GM19372 (cell line): Measurements from ENCODE around the gene ARHGEF10L.

Experiments used
- ATAC-seq: cut with Tn5 transposase; IDR thresholded peaks from one replicate; pipeline ENCODE4 v1.9.1; 2021; ENCODE audit warnings: mild to moderate bottlenecking, low read depth, moderate library complexity; ENCODE audit not compliant: unreplicated experiment

The ARHGEF10L gene

DNA sequence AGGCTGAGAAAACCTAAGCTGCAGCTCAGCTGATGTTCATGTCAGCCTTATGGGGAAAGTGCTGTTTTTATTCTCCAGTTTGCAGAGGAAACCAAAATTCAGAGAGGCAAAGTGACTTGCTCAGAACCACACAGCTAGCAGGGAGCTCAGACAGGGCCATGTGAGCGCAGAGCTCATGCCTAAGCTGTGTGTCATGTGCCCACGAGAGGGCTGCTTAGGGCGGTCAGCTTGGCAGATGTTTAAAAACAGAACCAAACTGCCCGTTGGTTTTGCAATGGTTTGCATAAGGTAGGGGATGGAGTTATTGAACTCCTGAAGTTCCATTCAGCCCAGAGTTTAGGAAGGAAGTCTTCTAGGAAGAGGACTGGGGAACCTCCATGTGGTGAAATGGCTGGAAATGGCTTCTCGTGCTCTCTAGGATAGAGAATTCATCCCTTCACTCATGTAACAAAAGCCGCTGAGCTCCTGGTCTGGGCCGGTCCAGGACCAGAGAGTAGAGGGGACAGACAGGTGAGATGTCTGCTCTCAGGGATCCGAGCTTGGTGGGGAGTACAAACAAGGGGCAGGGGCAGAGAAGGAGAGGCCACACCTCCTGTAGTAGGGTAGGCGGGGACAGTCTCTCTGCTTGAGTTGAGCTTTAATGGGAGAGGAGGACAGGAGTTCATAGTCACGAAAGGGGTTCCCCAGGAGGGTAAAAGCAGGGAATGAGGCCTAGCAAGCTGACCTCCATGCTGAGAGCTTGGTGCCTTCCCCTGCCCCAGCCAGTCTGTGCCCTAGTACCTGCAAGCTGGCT lies 46.9 kb downstream of the ARHGEF10L start:
- ATAC-seq = no peak

DNA sequence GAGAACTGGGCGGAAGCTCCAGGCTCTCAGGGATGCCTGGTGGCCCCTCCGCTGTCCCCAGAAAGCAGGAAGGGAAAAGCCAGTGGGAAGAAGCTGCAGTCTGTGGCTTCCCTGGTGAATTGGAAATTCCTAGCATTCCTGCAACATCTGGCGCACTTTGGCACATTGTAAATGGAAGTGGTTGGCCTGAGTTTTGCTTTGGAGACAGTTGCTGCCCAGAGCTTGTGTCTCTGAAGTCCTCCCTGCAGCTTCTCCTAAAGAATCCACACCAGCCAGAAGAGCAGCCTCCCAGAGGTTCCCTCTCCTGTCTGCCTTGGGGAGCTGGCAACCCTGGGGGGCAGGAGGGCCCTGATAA lies 48.2 kb downstream of the ARHGEF10L start:
- ATAC-seq = no peak

DNA sequence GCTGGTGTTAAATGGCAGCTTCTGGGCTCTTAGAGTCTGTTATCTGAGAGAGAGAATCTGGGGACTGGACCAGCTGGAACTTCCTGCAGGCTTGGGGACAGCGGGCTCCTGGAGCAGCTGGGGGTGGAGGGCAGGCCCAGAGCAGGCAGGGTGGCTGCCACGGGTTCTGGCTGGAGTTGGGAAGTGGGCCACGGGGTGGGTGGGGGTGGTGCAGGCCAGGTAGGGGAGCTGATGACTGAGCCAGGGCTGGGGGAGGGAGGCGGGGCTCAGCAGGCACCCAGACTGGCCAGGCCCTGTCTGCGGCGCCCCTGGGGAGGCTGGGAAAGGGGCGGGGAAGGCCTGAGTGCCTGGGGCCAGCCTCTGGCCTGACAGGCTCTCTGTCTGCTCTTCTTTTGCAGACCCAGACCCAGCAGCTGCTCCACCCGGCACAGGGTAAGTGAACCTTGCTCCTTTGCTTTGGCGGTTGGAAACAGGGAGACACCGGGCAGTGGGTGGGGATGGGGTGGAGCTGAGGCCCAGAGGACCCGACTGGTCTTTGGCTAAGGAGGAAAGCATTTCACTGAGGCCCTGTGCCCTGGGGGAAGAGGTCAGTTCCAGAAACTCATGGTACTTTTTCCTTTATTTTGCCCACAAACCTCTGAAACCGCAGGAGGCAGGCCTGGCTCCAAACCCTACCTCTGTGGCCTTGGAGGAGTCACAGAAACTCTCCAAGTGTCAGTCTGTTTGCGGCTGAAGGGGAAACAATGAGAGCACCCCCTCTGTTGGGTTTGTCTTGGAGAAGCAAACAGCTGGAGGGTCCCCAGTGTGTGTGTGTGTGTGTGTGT lies 48.8 kb downstream of the ARHGEF10L start:
- no peak for ATAC-seq

DNA sequence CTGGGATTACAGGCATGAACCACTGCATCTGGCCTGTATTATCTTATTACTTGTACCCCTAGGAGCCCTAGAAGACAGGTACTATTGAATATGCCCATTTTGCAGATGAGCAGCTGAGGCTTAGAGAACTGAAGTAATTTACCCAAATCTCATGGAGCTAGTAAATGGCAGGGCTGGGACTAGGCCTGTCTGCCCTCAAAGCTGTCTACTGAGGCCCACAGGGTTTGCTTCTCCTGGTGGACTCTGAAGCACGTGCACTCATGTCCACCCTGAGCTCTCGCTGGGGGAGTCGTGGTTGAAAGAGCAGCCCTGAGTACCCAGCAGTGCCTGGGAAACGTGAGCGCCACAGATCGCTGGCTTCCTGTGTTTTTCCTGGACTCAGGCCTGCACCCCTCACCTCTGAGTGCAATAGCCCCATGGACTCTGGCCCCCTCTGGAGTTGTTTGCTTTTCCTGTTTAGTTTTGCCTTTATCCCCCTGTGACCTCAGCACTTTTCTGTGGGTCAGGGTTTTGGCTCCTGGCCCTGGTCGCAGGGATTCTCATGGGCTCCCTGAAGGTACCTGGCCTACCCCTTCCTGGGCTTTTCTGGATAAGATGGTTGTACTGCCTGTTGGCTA lies 52.4 kb downstream of the ARHGEF10L start:
- ATAC-seq = no peak

DNA sequence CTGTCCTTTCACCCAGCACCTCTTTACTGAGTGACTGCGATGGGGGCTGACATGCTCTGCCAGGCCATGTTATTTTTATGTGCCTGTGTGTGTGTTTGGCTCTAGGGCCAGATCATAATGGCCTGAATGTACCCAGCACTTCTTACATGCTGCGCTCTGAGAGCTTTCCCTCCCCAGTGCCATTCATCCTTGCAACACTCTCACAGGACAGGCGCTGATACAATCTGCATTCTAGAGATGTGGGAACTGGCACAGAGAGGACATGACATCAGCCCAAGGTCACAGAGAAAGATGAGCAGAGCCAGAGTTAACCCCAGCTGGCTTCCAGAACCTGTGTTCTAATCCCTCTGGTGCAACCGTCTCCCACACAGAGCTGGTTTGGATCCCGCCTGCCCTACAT lies 54.5 kb downstream of the ARHGEF10L start:
- no peak for ATAC-seq

DNA sequence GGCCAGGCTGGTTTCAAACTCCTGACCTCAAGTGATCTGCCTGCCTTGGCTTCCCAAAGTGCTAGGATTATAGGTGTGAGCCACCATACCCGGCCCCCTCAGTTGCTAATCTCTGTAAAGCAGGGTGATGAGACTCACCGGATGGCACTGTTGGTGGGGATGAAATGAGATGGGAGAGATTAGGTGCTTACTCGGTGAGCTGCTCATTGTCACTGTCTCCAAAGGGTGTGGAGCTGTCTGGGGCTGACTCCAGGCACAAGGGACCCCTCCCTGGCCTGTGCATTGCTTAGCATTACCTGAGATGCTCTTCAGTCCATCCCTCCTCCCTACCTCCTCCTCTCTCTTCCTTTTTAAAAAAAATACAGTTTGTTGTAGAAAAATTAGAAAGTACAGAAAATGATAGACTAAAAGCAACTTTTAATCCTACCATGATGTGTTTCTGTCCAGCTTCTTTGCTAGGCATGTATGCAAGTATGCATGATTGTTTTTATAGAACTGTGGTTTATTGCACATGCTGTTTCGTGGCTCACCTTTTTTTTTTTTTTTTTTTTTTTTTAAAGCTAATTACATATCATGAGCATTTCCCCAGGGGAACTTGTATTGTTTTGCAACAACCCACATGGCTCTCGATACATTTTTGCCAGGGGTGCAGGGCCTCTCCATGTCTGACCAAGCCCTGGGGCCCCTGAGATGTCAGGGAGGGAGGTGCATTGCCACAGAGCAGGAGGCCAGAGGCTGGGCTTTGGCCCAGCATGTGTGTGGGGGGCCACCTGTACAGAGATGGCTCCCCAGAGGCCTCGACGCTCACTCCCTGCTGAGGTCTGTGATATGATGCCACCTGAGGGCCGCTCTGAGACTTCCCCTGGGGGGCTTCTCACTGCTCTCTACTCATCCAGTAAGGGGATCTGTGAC lies 55.4 kb downstream of the ARHGEF10L start:
- ATAC-seq = no peak

DNA sequence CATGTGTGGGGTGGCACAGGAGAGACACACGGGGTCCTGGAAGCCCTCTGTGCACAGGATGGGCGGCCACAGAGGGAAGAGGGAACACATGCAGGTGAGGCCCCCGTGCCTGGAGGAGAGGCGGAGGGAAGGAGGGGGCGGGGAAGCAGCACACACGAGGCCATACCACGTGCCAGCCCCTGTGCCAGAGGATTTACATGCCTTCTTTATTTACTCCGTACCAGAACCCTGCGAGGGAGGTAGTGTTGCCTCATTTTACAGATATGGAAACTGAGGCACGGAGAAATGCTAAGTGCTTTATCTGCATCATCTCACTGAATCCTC lies 56.1 kb downstream of the ARHGEF10L start:
- no peak for ATAC-seq

DNA sequence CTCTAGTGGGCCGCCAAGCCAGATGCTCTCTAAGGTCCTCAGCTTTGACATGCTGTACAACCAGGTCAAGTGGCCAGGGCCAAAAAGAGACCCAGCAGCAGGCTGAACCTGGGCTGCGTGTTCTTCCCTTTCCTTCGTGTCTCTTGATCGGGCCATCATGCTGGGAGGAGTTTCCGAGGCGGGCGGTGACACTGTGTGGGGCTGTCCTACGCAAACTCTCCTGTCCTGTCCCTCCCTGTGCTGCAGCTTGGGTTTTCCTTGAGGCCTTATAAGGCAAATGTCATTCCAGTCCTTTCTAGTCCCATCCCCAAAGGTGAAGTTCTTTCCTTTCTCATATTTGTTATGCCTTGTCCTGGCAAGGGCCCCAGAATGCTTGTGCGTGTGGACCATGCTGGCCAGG lies 56.7 kb downstream of the ARHGEF10L start:
- no peak for ATAC-seq

DNA sequence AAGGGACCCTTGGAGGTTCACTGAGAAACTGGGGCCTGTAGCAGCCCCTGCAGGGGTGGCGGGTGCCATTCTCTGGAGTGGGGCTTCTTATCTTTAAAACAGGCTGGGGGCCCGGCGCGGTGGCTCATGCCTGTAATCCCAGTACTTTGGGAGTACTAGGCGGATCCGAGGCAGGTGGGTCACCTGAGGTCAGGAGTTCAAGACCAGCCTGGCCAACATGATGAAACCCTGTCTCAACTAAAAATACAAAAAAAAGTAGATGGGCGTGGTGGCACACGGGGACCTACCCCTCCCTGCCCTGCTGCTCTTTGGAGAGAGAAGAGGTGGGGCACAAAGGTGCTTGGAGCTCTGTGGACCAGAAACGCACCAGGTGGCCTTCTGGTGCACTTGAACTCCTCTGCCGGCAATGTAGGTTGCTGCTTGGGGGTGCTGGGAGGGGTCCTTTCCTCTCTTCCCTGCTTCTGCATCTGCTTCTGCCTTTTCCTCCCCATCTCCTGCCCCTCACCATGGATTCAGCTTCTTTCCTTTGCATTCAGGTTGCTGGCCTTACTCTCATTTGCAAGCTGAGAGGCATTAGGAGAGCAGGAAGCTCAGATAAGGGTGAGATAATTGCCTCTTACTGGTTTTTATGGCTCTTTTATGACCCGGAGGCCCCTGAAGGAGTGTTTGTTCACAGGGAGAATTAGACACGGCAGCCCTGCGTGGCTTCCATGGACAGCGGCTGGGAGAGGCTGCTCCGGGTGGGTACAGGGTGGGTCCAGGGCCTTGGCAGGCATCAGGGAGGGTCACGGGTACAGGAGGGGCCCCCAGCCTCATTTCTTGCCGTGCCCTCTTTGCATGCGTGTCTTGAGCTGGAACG lies 57.4 kb downstream of the ARHGEF10L start:
- ATAC-seq = no peak

DNA sequence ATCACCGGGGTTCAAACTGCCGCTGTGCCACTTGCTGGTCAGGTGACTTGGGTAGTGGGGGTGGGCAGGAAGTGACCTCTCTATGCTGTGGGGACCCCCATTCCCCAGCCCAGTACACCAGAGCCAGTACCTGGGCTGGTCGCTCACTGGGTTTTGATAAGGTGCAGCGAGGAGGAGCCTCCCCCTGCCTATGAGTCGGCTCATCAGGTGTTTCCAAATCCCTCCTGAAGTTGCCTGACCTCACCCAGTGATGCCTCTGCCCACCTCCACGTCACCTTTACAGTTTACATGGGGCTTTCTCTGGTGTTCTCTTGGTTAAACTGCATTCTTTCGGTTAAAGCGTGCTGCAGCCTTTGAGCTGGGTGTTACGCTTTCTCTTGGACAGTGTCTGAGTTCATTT lies 58.2 kb downstream of the ARHGEF10L start:
- ATAC-seq = no peak

DNA sequence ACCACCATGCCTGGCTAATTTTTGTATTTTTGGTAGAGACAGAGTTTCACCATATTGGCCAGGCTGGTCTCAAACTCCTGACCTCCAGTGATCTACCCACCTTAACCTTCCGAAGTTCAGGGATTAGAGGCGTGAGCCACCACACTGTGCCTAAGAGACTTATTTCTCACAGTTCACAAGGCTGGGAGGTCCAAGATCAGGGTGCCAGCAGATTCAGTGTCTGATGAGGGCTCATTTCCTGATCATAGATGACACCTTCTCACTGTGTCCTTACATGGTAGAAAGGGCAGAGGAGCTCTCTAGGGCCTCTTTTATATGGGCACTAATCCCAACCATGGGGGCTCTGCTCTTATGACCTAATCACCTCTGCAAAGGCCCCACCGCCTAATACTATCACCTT lies 58.8 kb downstream of the ARHGEF10L start:
- ATAC-seq = no peak

DNA sequence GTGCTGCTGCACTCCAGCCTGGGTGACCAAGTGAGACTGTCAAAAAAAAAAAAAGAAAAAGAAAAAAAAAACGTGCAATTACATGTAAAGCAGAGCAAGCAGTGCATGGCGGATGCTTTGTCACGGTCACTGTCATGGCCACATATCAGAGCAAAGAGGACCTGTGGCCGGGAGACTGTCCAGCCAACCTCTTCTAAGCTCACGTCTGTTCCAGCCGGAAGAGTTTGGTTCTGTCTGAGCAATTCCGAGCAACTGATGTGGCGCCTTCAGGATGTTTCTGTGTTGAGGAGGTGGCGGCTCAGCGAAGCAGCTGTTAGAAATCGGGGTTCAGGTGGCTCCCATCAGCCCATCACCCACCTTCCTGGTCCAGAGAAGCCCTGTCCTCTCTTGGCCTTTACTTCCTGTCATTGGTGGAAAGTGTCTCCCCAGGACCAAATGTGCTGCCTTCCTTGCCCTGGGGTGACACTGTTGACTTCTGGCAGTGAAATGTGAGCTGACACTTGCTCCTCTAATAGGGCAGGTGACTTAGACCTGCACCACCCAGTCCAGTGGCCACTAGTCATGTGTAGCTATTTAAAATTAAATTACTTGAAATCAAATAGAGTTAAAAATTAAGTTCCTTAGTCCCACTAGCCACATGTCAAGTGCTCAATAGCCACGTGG lies 59.9 kb downstream of the ARHGEF10L start:
- no peak for ATAC-seq

DNA sequence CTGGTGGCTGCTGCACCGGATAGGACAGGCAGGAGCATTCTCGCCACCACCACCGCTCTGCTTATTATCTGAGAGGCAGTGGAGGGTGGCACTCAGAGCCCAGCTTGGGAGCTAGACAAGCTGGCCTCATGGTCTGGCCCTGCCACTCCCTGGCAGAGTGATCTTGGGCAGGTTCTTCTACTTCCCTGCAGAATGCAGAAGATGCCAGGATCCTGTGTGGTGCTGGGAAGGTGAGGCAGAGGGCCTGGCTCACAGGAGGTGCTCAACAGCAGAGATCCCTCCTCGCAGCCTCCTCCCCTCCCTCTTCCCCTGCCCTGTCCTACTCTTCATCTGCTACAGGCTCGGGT lies 60.4 kb downstream of the ARHGEF10L start:
- no peak for ATAC-seq

DNA sequence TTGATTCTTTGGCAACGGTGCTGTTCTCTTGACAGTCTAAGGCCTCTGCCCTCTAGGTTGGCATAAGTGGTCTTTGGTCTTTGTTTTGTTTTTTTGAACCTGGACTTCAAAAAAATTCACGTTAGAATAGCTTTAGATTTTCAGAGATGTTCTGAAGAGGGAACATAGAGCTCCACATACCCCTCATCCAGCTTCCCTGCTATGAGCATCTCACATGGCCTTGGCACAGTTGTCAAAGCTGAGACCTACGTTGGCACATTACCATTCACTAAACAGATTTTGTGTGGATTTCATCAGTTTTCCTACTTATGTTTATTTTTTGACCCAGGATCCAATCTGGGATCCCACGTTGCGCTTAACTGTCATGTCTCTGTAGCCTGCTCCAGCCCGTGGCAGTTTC lies 60.8 kb downstream of the ARHGEF10L start:
- ATAC-seq = no peak

DNA sequence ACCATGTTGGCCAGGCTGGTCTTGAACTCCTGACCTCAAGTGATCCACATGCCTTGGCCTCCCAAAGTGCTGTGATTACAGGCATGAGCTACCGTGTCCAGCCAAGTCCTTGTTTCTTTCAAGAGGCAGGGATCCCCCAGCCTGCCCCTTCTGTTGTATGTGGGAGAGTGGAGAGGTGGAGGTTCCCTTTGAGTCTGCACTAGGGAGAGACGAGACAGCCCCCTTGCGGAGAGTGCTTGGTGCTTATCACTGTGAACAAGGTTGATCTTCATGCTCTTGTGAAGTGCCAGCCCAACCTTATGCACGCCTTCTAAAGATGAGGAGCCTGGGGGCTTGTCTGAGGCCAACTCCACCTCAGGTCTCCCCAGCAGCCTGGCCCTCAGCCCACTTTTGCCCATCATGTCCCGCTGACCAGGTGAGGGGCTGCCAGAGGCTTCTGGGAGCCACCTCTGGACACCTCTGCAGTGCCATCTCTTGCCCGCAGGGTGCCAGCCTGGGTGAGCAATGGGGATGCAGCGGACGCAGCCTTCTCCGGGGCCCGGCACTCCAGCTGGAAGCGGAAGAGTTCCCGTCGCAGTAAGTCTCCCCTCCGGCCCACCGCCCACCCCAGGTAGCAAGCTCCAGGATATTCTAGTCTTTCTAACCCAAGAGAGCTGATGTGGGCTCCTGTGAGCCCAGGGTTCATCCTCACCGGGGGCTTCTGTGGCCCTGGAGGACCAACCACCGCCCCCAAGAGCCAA lies 62.3 kb downstream of the ARHGEF10L start:
- ATAC-seq = no peak

DNA sequence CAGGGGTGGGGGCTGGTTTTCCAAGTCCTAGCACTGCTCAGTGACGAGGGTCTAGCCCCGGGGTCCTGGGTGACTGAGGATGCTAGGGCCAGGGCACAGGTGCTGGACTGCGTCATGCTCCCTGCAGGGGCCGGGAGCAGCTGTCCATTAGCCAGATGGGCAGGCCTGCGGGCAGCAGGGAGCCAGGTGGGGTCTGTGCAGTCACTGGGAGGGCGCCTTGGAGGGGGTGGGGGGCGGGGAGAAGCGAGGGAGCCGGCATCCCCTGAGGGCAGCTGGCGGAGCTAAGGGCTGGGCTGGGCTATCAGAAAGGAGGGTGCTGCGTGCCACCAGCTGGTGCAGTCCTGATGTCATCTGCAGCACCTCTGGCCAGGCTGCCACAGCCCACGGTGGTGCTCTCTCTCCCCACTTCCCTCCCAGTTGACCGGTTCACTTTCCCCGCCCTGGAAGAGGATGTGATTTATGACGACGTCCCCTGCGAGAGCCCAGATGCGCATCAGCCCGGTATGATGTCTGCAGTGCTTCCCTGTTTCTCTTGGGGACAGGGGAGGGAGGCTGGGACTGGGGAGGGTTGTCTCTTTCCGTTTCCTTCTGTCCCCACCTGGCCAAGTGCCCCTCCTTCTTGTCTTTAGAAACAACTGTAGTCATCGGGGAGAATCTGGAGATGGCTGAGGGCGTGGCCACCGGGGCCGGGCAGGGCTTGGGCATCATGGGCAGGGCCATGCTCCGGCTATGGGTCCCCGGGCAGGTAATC lies 63.8 kb downstream of the ARHGEF10L start:
- ATAC-seq = no peak

DNA sequence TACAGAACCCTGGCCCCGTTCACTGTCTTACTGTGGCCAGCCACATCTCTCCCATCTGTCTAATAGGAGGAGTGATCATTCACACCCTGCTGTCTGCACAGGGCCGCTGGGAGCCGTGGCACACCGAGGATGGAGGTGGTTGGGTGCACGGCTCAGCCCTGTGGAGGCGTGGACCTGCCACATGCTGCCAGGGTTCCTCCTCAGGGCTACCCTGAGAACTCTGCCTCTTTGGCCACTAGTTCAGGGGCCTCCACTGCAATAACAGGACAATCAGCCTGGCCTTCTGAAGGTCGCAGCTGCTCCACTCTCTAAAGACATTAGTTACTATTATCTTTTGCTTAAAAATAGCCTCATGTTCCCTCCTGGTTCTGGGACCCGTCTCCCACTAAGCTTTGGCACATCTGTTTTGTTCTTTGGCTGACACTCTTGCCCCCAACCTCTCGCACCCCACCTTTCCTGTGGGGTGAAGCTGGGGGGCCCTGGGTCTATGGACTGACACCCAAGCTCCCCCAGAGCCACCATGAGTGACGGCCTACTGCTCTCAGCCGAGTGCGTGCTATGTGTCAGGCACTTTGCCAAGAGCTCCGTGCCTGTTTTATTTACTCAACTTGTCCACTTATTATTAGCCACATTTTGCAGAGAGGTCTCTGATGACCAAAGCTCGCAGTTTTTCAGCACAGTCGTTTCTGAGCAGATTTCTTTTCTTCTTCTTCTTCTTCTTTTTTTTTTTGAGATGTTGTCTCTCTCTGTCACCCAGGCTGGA lies 66.3 kb downstream of the ARHGEF10L start:
- no peak for ATAC-seq
